Transverse colon (tissue), 4 donors: ENCODE results near the gene SOBP. TPM values are rescaled to one million over a fixed set of nuclear protein-coding genes. Genes with fewer than 3 reads are reported as not detected.

Source experiments
- DNase-seq: peaks from one replicate; pipeline ENCODE4 v3.0.0-alpha.2; 2019
- H3K27ac ChIP-seq, 4 donors: fragments of 200-600 bp; sonication (generic); 2 replicates each; pipeline ENCODE4 v1.5.1; 2016 to 2018; ENCODE audit warnings: inconsistent platforms in 4 of 4
- H3K27me3 ChIP-seq: fragments of 200-600 bp; sonication (generic); 2 replicates; pipeline ENCODE4 v1.5.1; 2017; ENCODE audit warnings: inconsistent platforms
- H3K36me3 ChIP-seq, 4 donors: fragments of 200-600 bp; sonication (generic); 2 replicates each; pipeline ENCODE4 v1.5.1; 2017 to 2019; ENCODE audit warnings: inconsistent platforms in 4 of 4
- H3K4me1 ChIP-seq, 4 donors: fragments of 200-600 bp; sonication (generic); 2 replicates each; pipeline ENCODE4 v1.5.1; 2017 to 2020; ENCODE audit warnings: inconsistent platforms in 4 of 4
- H3K4me3 ChIP-seq, 4 donors: fragments of 200-600 bp; sonication (generic); 1 replicate in 1 of 4; 2 replicates in 3 of 4; pipeline versions ENCODE4 v1.5.1 to v1.6.1; 2017 to 2019; ENCODE audit warnings: inconsistent platforms in 4 of 4
- H3K9me3 ChIP-seq, 2 donors: fragments of 200-600 bp; sonication (generic); 2 replicates each; pipeline ENCODE4 v1.5.1; 2017 to 2019; ENCODE audit warnings: inconsistent platforms in 2 of 2
- EP300 ChIP-seq: sonication (generic); formaldehyde crosslinking; IDR thresholded peaks from one replicate; pipeline ENCODE4 v1.6.1; 2017; ENCODE audit warnings: antibody characterized with exemption, low read depth
- POLR2A ChIP-seq: fragments of 450-650 bp; IDR thresholded peaks from one replicate; pipeline ENCODE4 v1.6.1; 2016; ENCODE audit warnings: antibody characterized with exemption, mild to moderate bottlenecking, moderate library complexity
- POLR2AphosphoS5 ChIP-seq, 3 donors: sonication (generic); formaldehyde crosslinking; IDR thresholded peaks; one replicate each; pipeline ENCODE4 v1.6.1; 2016; ENCODE audit warnings: antibody characterized with exemption in 3 of 3
- WGBS, 2 donors: methylation state at CpG; one replicate each; pipeline ENCODE4 v1.1.5; 2018; ENCODE audit warnings: low coverage in 1 of 2; 5-methylcytosine and 5-hydroxymethylcytosine counted together
- in situ Hi-C, 4 donors: fragments of 200-750 bp; cut with MboI; loops; one replicate each; pipeline versions ENCODE4 v1.15.0 to v1.15.1; 2017; ENCODE audit warnings: low sequenced_read_pairs in 3 of 4, low pct_ligation_motif_present in 1 of 4, low pct_unique_long_range_greater_than_20kb in 1 of 4
- intact Hi-C: fragments of 100-400 bp; cut with DNase I; formaldehyde crosslinking; loops from one replicate; pipeline ENCODE4 v1.15.1; 2023; ENCODE audit warnings: low total_unique reads
- total RNA-seq, 4 donors: library from RNA; depleted of rRNA; stranded (reverse); fragments of >200 nt; gene quantifications; one replicate each; pipeline ENCODE4 v1.1.0, GENCODE V29; 2016
- TF ChIP-seq, protein P1 (sequence below), 5 experiments: fragments of 200-600 bp in 3 of 5; fragments of 450-650 bp in 2 of 5; sonication (generic) in 3 of 5; IDR thresholded peaks; 1 replicate in 2 of 5; 2 replicates in 3 of 5; pipeline ENCODE4 v1.5.1; 2016 to 2017; ENCODE audit warnings: antibody characterized with exemption in 5 of 5, inconsistent platforms in 3 of 5, mild to moderate bottlenecking in 2 of 5, moderate library complexity in 1 of 5

Gene SOBP
- total RNA-seq, 4 donors from 2014 or later: 2.6 to 15.9 (median 4.6) TPM

GRCh38 chr6:107656883-107657282 lies 167.0 kb downstream of the SOBP start:
- Histone ChIP-seq H3K9me3 (no peaks in the 10 kb centered on the region), H3K27me3 (no peaks in the 10 kb centered on the region), H3K27ac (peak overlapping the region in 2 of 4 donors; percentile 58 to 60), H3K4me1 (peaks cover 0 to 46% (median 9%) of the 10 kb centered on the region in 4 donors), H3K36me3 (no peaks in the 10 kb centered on the region), H3K4me3 (no peak overlapping the region)
- intact Hi-C loops (no loop called here), in situ Hi-C loops (loop anchor here in 1 of 4 donors (25.0 kb wide), 1 partner anchor 170 kb away; the partner anchor contains the start of gene SOBP)
- DNase-seq: no peak
- 76 to 90% methylated on average over 3 to 8 of the region's 8 CpGs for WGBS, 2 donors
- TF ChIP-seq POLR2A (no peak), POLR2AphosphoS5 (IDR thresholded peaks at IDR 0.05) (no peak), EP300 (no peak)
- TF ChIP-seq, protein P1, sequence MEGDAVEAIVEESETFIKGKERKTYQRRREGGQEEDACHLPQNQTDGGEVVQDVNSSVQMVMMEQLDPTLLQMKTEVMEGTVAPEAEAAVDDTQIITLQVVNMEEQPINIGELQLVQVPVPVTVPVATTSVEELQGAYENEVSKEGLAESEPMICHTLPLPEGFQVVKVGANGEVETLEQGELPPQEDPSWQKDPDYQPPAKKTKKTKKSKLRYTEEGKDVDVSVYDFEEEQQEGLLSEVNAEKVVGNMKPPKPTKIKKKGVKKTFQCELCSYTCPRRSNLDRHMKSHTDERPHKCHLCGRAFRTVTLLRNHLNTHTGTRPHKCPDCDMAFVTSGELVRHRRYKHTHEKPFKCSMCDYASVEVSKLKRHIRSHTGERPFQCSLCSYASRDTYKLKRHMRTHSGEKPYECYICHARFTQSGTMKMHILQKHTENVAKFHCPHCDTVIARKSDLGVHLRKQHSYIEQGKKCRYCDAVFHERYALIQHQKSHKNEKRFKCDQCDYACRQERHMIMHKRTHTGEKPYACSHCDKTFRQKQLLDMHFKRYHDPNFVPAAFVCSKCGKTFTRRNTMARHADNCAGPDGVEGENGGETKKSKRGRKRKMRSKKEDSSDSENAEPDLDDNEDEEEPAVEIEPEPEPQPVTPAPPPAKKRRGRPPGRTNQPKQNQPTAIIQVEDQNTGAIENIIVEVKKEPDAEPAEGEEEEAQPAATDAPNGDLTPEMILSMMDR (IDR thresholded peaks at IDR 0.05): no peak

DNA sequence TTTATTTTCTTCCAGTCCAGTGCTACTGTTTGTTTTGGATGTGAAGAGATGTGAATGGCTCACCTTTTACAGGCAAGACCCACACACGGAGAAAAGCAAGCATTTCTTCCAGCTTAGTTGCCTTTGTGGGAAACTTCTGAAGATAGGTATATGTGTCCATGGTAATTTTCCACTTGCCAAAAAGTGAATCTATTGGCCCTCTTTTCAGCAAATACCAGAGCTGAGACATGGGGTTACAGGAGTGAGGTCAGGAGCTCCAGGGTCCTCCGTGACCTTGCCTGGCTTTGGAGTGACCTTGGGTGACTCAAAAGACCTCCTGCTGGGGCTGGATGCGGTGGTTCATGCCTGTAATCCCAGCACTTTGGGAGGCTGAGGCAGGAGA lies 167.4 kb downstream of the SOBP start:
- Histone ChIP-seq H3K4me1 (peaks cover 0 to 45% (median 9%) of the 10 kb centered on the region in 4 donors), H3K9me3 (no peaks in the 10 kb centered on the region), H3K27me3 (no peaks in the 10 kb centered on the region), H3K4me3 (no peak overlapping the region), H3K36me3 (no peaks in the 10 kb centered on the region), H3K27ac (peak overlapping the region; percentile 56 to 60 (median 58))
- DNase-seq: no peak
- 80 to 90% methylated on average over 1 to 3 of the region's 3 CpGs for WGBS, 2 donors
- in situ Hi-C loops (loop anchor here in 1 of 4 donors (25.0 kb wide), 1 partner anchor 170 kb away; the partner anchor contains the start of gene SOBP), intact Hi-C loops (no loop called here)
- TF ChIP-seq POLR2A (no peak), POLR2AphosphoS5 (IDR thresholded peaks at IDR 0.05) (no peak), EP300 (no peak)
- TF ChIP-seq, protein P1 (IDR thresholded peaks at IDR 0.05): no peak

DNA sequence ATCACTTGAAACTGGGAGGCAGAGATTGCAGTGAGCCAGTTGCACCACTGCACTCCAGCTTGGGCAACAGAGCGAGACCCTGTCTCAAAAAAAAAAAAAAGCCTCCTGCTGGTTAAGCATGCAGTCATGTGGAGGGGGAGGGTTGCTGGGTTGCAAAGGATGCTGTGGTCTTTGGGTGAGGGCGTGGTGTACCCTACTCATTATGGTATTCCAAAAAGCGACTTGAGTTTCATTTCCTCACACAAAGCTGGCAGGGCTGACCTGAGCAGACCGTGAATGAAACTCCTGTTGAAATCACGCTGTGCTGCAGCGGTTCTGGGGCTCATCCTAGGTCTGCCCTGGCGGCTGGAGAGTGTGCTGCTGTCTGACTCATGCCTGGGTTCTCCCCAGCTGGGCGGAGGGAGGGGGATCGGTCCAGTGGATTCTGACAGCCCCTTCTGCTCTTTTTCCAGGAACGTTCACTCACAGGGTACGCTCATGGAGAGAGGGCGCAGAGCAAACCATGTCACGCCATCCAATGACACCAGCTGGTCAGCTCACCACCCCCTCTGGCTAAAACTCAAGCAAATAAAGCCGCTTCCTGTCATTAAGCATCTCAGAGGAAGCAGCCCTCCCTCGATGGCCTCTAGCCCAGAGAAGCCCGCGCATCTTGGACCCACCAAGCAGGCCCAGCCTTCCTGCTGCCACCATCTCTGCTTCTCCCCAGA lies 168.0 kb downstream of the SOBP start:
- H3K27ac ChIP-seq: peak overlapping the region; percentile 56 to 60 (median 58)
- TF ChIP-seq EP300: no peak
- TF ChIP-seq POLR2AphosphoS5 (IDR thresholded peaks at IDR 0.05): peak in 1 of 3 donors; percentile 16
- TF ChIP-seq, protein P1 (IDR thresholded peaks at IDR 0.05): peak in 3 of 5 experiments; percentile 10 to 37 (median 13)
- no peaks in the 10 kb centered on the region for H3K36me3 ChIP-seq
- WGBS, 2 donors: 62 to 71% methylated on average over 5 to 17 of the region's 17 CpGs
- intact Hi-C loops (no loop called here), in situ Hi-C loops (loop anchor here in 1 of 4 donors (25.0 kb wide), 1 partner anchor 171 kb away; the partner anchor contains the start of gene SOBP)
- peaks cover 0 to 40% (median 7%) of the 10 kb centered on the region in 4 donors for H3K4me1 ChIP-seq
- no peaks in the 10 kb centered on the region for H3K9me3 ChIP-seq
- peak; percentile 59 for DNase-seq
- peak overlapping the region in 1 of 4 donors; percentile 20 for H3K4me3 ChIP-seq
- no peaks in the 10 kb centered on the region for H3K27me3 ChIP-seq

- peaks cover 0 to 28% (median 5%) of the 10 kb centered on the region in 4 donors for H3K4me1 ChIP-seq
- no peaks in the 10 kb centered on the region for H3K27me3 ChIP-seq
- peak overlapping the region in 3 of 4 donors; percentile 58 to 60 (median 59) for H3K27ac ChIP-seq
- no peaks in the 10 kb centered on the region for H3K9me3 ChIP-seq
- no peak overlapping the region for H3K4me3 ChIP-seq
- intact Hi-C loops: no loop called here
- no peak for TF ChIP-seq POLR2AphosphoS5 (IDR thresholded peaks at IDR 0.05)
- TF ChIP-seq EP300: no peak
- no peak for TF ChIP-seq POLR2A
- TF ChIP-seq, protein P1 (IDR thresholded peaks at IDR 0.05): no peak
- DNase-seq: no peak
- H3K36me3 ChIP-seq: no peaks in the 10 kb centered on the region
- in situ Hi-C loops: loop anchor here in 1 of 4 donors (25.0 kb wide), 1 partner anchor 172 kb away; the partner anchor contains the start of gene SOBP
- 82% methylated on average over 14 to 18 of the region's 18 CpGs for WGBS, 2 donors
Measured at GRCh38 chr6:107658920-107659865, 169.3 kb downstream of the SOBP start.
